Thyroid gland (tissue), 4 donors: ENCODE results near the gene RHBDL1.

Experiments
- CTCF ChIP-seq, 6 experiments: fragments of 200-600 bp in 3 of 6; fragments of 450-650 bp in 3 of 6; sonication (generic) in 3 of 6; IDR thresholded peaks; one replicate each; pipeline ENCODE4 v1.5.1; 2016 to 2019; ENCODE audit warnings: antibody characterized with exemption in 6 of 6, mild to moderate bottlenecking in 2 of 6, inconsistent platforms in 1 of 6, moderate library complexity in 1 of 6
- POLR2A ChIP-seq, 2 donors: fragments of 450-650 bp; IDR thresholded peaks; one replicate each; pipeline ENCODE4 v1.6.1; 2017; ENCODE audit warnings: antibody characterized with exemption in 2 of 2, mild to moderate bottlenecking in 2 of 2, moderate library complexity in 1 of 2

GRCh38 chr16:716200-716568, 40.7 kb downstream of the RHBDL1 start:
- TF ChIP-seq CTCF (IDR thresholded peaks at IDR 0.05) (no peak), POLR2A (IDR thresholded peaks at IDR 0.05) (no peak)
